GM23338 (cell line): Measurements from ENCODE around the gene LAMC2.

ENCODE experiments used
- CREB1 ChIP-seq: fragments of 250-450 bp; sonication (Bioruptor Pico); IDR thresholded peaks from 2 replicates; pipeline ENCODE4 v1.5.0; 2020; ENCODE audit warnings: low read depth, mild to moderate bottlenecking, moderate library complexity
- ETS1 ChIP-seq: IDR thresholded peaks from 2 replicates; pipeline ENCODE4 v1.6.1; 2016; ENCODE audit warnings: antibody characterized with exemption
- EZH2 ChIP-seq: fragments of 200-600 bp; sonication (generic); IDR thresholded peaks from one replicate; pipeline ENCODE4 v1.8.0; 2017; ENCODE audit warnings: antibody characterized with exemption, mild to moderate bottlenecking, low read depth; ENCODE audit not compliant: unreplicated experiment
- EZH2phosphoT487 ChIP-seq: fragments of 200-600 bp; sonication (generic); IDR thresholded peaks from one replicate; pipeline ENCODE4 v1.8.1; 2018; ENCODE audit warnings: antibody characterized with exemption; ENCODE audit not compliant: unreplicated experiment
- JUNB ChIP-seq: IDR thresholded peaks from one replicate; pipeline ENCODE4 v1.6.1; 2016; ENCODE audit warnings: antibody characterized with exemption; ENCODE audit not compliant: unreplicated experiment
- NANOG ChIP-seq: IDR thresholded peaks from 2 replicates; pipeline ENCODE4 v1.6.1; 2016; ENCODE audit warnings: antibody characterized with exemption, borderline replicate concordance
- POLR2AphosphoS5 ChIP-seq: IDR thresholded peaks from 2 replicates; pipeline ENCODE4 v1.6.1; 2016; ENCODE audit warnings: antibody characterized with exemption, low read depth
- ZNF331 ChIP-seq: fragments of 250-450 bp; sonication (Bioruptor Pico); IDR thresholded peaks from 2 replicates; pipeline ENCODE4 v1.5.0; 2020; ENCODE audit warnings: low read depth, mild to moderate bottlenecking, moderate library complexity
- TF ChIP-seq, protein P1 (sequence below), 2 experiments: fragments of 200-600 bp in 1 of 2; sonication (generic) in 1 of 2; conservative IDR thresholded peaks; 2 replicates each; pipeline versions ENCODE4 v1.5.1 to v1.6.1; 2016 to 2017; ENCODE audit warnings: antibody characterized with exemption in 2 of 2, low read depth in 2 of 2, mild to moderate bottlenecking in 2 of 2, moderate library complexity in 1 of 2
- TF ChIP-seq, protein P2 (sequence below): IDR thresholded peaks from one replicate; pipeline ENCODE4 v1.6.1; 2018; ENCODE audit warnings: antibody characterized with exemption; ENCODE audit not compliant: unreplicated experiment

DNA sequence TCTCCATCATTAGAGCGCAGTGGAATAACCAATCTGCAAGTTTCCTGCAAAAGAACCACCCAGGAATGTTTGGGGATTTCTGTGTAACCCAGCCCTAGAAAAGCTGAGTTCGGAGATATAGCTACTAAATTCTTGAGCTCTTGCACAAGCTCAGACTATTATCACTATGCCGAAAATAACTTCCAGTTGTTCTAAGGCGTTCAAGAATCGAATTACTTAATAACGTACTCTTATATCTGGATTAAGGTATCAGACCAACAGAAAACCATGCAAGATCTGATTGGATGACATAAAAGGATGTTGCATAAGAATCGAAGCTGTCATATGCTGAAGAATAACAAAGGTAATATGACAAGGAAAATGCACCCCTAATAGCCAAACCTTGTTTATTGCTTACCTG, 7.5 kb upstream of the LAMC2 start:
- TF ChIP-seq, protein P1, sequence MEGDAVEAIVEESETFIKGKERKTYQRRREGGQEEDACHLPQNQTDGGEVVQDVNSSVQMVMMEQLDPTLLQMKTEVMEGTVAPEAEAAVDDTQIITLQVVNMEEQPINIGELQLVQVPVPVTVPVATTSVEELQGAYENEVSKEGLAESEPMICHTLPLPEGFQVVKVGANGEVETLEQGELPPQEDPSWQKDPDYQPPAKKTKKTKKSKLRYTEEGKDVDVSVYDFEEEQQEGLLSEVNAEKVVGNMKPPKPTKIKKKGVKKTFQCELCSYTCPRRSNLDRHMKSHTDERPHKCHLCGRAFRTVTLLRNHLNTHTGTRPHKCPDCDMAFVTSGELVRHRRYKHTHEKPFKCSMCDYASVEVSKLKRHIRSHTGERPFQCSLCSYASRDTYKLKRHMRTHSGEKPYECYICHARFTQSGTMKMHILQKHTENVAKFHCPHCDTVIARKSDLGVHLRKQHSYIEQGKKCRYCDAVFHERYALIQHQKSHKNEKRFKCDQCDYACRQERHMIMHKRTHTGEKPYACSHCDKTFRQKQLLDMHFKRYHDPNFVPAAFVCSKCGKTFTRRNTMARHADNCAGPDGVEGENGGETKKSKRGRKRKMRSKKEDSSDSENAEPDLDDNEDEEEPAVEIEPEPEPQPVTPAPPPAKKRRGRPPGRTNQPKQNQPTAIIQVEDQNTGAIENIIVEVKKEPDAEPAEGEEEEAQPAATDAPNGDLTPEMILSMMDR (conservative IDR thresholded peaks at IDR 0.05; ENCODE audit: low read depth in 2 of 2), result no peak
- no peak for TF ChIP-seq ZNF331 (CRISPR knock-in tag)
- TF ChIP-seq EZH2phosphoT487, result no peak
- no peak for TF ChIP-seq EZH2
- TF ChIP-seq POLR2AphosphoS5, result no peak
- no peak for TF ChIP-seq JUNB
- no peak for TF ChIP-seq ETS1
- TF ChIP-seq, protein P2, sequence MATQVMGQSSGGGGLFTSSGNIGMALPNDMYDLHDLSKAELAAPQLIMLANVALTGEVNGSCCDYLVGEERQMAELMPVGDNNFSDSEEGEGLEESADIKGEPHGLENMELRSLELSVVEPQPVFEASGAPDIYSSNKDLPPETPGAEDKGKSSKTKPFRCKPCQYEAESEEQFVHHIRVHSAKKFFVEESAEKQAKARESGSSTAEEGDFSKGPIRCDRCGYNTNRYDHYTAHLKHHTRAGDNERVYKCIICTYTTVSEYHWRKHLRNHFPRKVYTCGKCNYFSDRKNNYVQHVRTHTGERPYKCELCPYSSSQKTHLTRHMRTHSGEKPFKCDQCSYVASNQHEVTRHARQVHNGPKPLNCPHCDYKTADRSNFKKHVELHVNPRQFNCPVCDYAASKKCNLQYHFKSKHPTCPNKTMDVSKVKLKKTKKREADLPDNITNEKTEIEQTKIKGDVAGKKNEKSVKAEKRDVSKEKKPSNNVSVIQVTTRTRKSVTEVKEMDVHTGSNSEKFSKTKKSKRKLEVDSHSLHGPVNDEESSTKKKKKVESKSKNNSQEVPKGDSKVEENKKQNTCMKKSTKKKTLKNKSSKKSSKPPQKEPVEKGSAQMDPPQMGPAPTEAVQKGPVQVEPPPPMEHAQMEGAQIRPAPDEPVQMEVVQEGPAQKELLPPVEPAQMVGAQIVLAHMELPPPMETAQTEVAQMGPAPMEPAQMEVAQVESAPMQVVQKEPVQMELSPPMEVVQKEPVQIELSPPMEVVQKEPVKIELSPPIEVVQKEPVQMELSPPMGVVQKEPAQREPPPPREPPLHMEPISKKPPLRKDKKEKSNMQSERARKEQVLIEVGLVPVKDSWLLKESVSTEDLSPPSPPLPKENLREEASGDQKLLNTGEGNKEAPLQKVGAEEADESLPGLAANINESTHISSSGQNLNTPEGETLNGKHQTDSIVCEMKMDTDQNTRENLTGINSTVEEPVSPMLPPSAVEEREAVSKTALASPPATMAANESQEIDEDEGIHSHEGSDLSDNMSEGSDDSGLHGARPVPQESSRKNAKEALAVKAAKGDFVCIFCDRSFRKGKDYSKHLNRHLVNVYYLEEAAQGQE, result no peak
- TF ChIP-seq NANOG, result no peak
- TF ChIP-seq CREB1 (CRISPR knock-in tag), result no peak
